Liver (tissue), 9 donors: Measurements from ENCODE around the gene DOCK10. TPM values are rescaled to one million over a fixed set of nuclear protein-coding genes. Genes with fewer than 3 reads are reported as not detected.

Source experiments
- DNase-seq: peaks from one replicate; pipeline ENCODE4 v3.0.0-alpha.2; 2017; ENCODE audit warnings: low spot score
- H3K27ac ChIP-seq, 2 donors: one replicate each; pipeline ENCODE4 v1.7.0; 2013; ENCODE audit warnings: inconsistent platforms in 2 of 2, low read length in 2 of 2, control low read depth in 1 of 2, low read depth in 1 of 2, mild to moderate bottlenecking in 1 of 2
- H3K27me3 ChIP-seq, 4 donors: one replicate each; pipeline versions ENCODE4 v1.6.1 to v1.7.0; 2013; ENCODE audit warnings: low read length in 3 of 4, inconsistent platforms in 1 of 4, mild to moderate bottlenecking in 1 of 4, moderate library complexity in 1 of 4; ENCODE audit not compliant: control insufficient read depth in 4 of 4, insufficient read depth in 4 of 4
- H3K36me3 ChIP-seq, 4 donors: one replicate each; pipeline versions ENCODE4 v1.6.1 to v1.7.0; 2013; ENCODE audit warnings: low read length in 3 of 4, mild to moderate bottlenecking in 3 of 4, low read depth in 1 of 4, moderate library complexity in 1 of 4; ENCODE audit not compliant: control insufficient read depth in 4 of 4, insufficient read depth in 3 of 4
- H3K4me1 ChIP-seq, 4 donors: one replicate each; pipeline versions ENCODE4 v1.6.1 to v1.7.0; 2013; ENCODE audit warnings: low read length in 3 of 4, mild to moderate bottlenecking in 3 of 4, moderate library complexity in 1 of 4; ENCODE audit not compliant: control insufficient read depth in 4 of 4, insufficient read depth in 4 of 4
- H3K4me3 ChIP-seq, 3 donors: one replicate each; pipeline versions ENCODE4 v1.6.1 to v1.7.0; 2013; ENCODE audit warnings: low read length in 3 of 3, control low read depth in 1 of 3, low read depth in 1 of 3, mild to moderate bottlenecking in 1 of 3
- H3K9ac ChIP-seq, 2 donors: one replicate each; pipeline ENCODE4 v1.7.0; 2013; ENCODE audit warnings: low read length in 2 of 2, mild to moderate bottlenecking in 2 of 2, moderate library complexity in 2 of 2, control low read depth in 1 of 2, low read depth in 1 of 2
- H3K9me3 ChIP-seq, 4 donors: one replicate each; pipeline versions ENCODE4 v1.6.1 to v1.7.0; 2013; ENCODE audit warnings: low read length in 3 of 4; ENCODE audit not compliant: control insufficient read depth in 4 of 4
- ATF3 ChIP-seq: IDR thresholded peaks from 2 replicates; pipeline ENCODE4 v1.6.1; 2016; ENCODE audit warnings: antibody characterized with exemption
- EGR1 ChIP-seq, 2 donors: IDR thresholded peaks; 2 replicates each; pipeline ENCODE4 v1.6.1; 2016 to 2018; ENCODE audit warnings: antibody characterized with exemption in 2 of 2, low read depth in 2 of 2
- FOXA1 ChIP-seq: IDR thresholded peaks from 2 replicates; pipeline ENCODE4 v1.6.1; 2016; ENCODE audit warnings: antibody characterized with exemption
- FOXA2 ChIP-seq: IDR thresholded peaks from 2 replicates; pipeline ENCODE4 v1.6.1; 2016; ENCODE audit warnings: antibody characterized with exemption
- HNF4A ChIP-seq, 2 donors: conservative IDR thresholded peaks; 2 replicates each; pipeline ENCODE4 v1.6.1; 2016; ENCODE audit warnings: antibody characterized with exemption in 2 of 2, mild to moderate bottlenecking in 2 of 2
- HNF4G ChIP-seq: IDR thresholded peaks from 2 replicates; pipeline ENCODE4 v1.6.1; 2016; ENCODE audit warnings: antibody characterized with exemption
- JUND ChIP-seq, 2 donors: IDR thresholded peaks; 2 replicates each; pipeline ENCODE4 v1.6.1; 2016; ENCODE audit warnings: antibody characterized with exemption in 2 of 2
- RAD21 ChIP-seq, 2 donors: IDR thresholded peaks; 2 replicates each; pipeline ENCODE4 v1.6.1; 2016; ENCODE audit warnings: antibody characterized with exemption in 2 of 2, mild to moderate bottlenecking in 2 of 2
- RXRA ChIP-seq, 2 donors: IDR thresholded peaks; 2 replicates each; pipeline ENCODE4 v1.6.1; 2017 to 2018; ENCODE audit warnings: antibody characterized with exemption in 2 of 2, mild to moderate bottlenecking in 1 of 2
- SP1 ChIP-seq: IDR thresholded peaks from 2 replicates; pipeline ENCODE4 v1.6.1; 2018; ENCODE audit warnings: antibody characterized with exemption, mild to moderate bottlenecking
- WGBS: extraction: QIAGEN DNeasy Blood & Tissue Kit; methylation state at CpG from one replicate; pipeline ENCODE4 v1.1.7; 2013; 5-methylcytosine and 5-hydroxymethylcytosine counted together
- polyA plus RNA-seq, 2 donors: library from polyadenylated mRNA; stranded (reverse) in 1 of 2; unstranded in 1 of 2; fragments of 200-250 nt in 1 of 2; fragments of >200 nt in 1 of 2; fragmentation: Nextera tagmentation in 1 of 2; extraction: Ambion mirVana in 1 of 2; gene quantifications; one replicate each; pipeline versions ENCODE4 v1.2.1 to v1.2.3, GENCODE V29; 2013 to 2015
- total RNA-seq, 2 donors: library from RNA; depleted of rRNA; stranded (reverse); fragments of >200 nt; gene quantifications; one replicate each; pipeline ENCODE4 v1.2.3, GENCODE V29; 2014
- donor health status: healthy.
- donor health status: healthy.
- donor health status: healthy.
- donor health status: healthy.
- donor health status: healthy.

Gene DOCK10
- total and polyA plus RNA-seq, 4 donors: 1.2 to 15.3 (median 6.8) TPM

- no peak for DNase-seq
- Histone ChIP-seq H3K27ac (no peak overlapping the region), H3K9me3 (no peaks in the 10 kb centered on the region), H3K4me1 (no peaks in the 10 kb centered on the region), H3K9ac (no peak overlapping the region), H3K36me3 (peaks cover 0 to 7% (median 0%) of the 10 kb centered on the region in 4 donors), H3K27me3 (no peaks in the 10 kb centered on the region), H3K4me3 (no peak overlapping the region)
- 78% methylated on average over 7 of the region's 7 CpGs for WGBS
- no peak for TF ChIP-seq ATF3
- TF ChIP-seq FOXA1: no peak
- no peak for TF ChIP-seq SP1
- TF ChIP-seq HNF4A (conservative IDR thresholded peaks at IDR 0.05): no peak
- no peak for TF ChIP-seq FOXA2
- no peak for TF ChIP-seq RXRA (IDR thresholded peaks at IDR 0.05)
These were observed 221.8 kb downstream of the DOCK10 start for GRCh38 chr2:224820283-224820991.

- Histone ChIP-seq H3K27ac (no peak overlapping the region), H3K4me3 (no peak overlapping the region), H3K27me3 (no peaks in the 10 kb centered on the region), H3K36me3 (peaks cover 0 to 5% (median 0%) of the 10 kb centered on the region in 4 donors), H3K9me3 (no peaks in the 10 kb centered on the region), H3K9ac (no peak overlapping the region), H3K4me1 (no peaks in the 10 kb centered on the region)
- 81% methylated on average over 2 of the region's 2 CpGs for WGBS
- DNase-seq: no peak
- no peak for TF ChIP-seq EGR1 (IDR thresholded peaks at IDR 0.05; ENCODE audit: low read depth in 2 of 2)
These were observed 223.2 kb downstream of the DOCK10 start for GRCh38 chr2:224819075-224819474.

DNA sequence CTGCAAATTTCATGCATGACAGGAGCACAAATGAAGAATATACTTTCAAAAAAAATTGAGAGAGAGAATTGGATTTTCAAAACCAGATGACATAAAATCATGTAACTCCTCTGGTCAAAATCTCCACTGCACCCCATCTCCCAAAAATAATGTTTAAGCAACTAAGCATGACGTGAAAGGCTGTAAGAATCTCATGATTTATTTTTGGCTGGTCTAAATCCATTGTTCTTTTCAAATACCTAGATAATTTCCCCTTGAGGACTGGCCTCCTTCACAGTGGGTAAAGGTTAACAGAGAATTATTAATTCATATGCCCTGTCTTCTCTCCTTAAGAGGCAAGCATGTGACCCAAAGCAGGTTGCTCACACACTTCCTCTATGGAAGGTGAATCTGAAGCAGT lies 224.6 kb downstream of the DOCK10 start:
- Histone ChIP-seq H3K9ac (no peak overlapping the region), H3K27me3 (no peaks in the 10 kb centered on the region), H3K4me1 (no peaks in the 10 kb centered on the region), H3K4me3 (no peak overlapping the region), H3K9me3 (no peaks in the 10 kb centered on the region), H3K27ac (no peak overlapping the region), H3K36me3 (peaks cover 0 to 5% (median 0%) of the 10 kb centered on the region in 4 donors)
- TF ChIP-seq RAD21 (IDR thresholded peaks at IDR 0.05) (no peak), EGR1 (IDR thresholded peaks at IDR 0.05; ENCODE audit: low read depth in 2 of 2) (no peak), RXRA (IDR thresholded peaks at IDR 0.05) (no peak), FOXA1 (no peak)
- DNase-seq: no peak
- WGBS: 93% methylated on average over 1 of the region's 1 CpG

DNA sequence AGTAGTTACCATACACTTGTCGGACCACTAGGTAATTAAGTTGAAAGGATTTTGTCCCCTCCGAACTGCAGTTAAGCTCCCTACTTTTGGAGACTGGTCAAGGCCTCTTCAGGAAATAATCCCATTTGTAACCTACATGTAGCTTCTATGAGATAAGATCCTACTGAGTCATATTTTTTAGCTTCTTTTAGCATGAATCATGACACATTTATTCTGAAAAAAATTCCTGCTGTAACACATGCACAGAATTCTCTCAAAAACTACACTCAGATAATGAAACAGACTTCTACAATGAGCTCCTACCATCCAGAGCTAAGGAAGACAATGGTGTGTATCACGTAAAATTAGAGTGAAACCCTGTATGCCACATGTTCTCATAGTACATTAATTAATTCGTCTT lies 225.5 kb downstream of the DOCK10 start:
- DNase-seq: no peak
- Histone ChIP-seq H3K9me3 (no peaks in the 10 kb centered on the region), H3K4me1 (no peaks in the 10 kb centered on the region), H3K36me3 (peaks cover 0 to 5% (median 0%) of the 10 kb centered on the region in 4 donors), H3K27me3 (no peaks in the 10 kb centered on the region), H3K9ac (no peak overlapping the region), H3K4me3 (no peak overlapping the region), H3K27ac (no peak overlapping the region)
- 88% methylated on average over 4 of the region's 4 CpGs for WGBS
- TF ChIP-seq HNF4G (no peak), JUND (IDR thresholded peaks at IDR 0.05) (no peak)
